ENCODE data around the gene SEPTIN14.

DNA sequence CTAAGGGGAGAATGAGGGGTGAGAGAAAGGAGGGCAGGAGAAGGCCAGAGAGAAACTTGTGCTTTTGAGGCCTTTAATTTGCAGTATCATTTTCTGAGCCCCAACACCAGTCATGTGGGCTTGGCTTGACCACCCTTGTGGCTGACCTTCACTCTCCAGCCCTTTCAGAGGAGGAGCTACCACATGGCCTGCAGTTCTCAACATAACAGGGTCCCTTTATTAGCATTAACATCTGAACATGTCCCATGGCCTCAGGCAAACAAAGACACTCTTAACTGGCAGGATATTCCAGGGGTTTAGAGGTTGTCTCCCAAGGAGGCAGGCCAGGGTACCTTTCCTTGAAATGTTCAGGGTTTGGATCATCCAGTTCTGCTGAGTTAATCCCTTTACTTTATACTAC lies 31.4 kb upstream of the SEPTIN14 start:
- TF ChIP-seq, protein P1, sequence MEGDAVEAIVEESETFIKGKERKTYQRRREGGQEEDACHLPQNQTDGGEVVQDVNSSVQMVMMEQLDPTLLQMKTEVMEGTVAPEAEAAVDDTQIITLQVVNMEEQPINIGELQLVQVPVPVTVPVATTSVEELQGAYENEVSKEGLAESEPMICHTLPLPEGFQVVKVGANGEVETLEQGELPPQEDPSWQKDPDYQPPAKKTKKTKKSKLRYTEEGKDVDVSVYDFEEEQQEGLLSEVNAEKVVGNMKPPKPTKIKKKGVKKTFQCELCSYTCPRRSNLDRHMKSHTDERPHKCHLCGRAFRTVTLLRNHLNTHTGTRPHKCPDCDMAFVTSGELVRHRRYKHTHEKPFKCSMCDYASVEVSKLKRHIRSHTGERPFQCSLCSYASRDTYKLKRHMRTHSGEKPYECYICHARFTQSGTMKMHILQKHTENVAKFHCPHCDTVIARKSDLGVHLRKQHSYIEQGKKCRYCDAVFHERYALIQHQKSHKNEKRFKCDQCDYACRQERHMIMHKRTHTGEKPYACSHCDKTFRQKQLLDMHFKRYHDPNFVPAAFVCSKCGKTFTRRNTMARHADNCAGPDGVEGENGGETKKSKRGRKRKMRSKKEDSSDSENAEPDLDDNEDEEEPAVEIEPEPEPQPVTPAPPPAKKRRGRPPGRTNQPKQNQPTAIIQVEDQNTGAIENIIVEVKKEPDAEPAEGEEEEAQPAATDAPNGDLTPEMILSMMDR (IDR thresholded peaks at IDR 0.05) = no peak
- no peak for TF ChIP-seq EZH2 (IDR thresholded peaks at IDR 0.05)
- no peak for TF ChIP-seq EZH2phosphoT487 (IDR thresholded peaks at IDR 0.05)
